GM18505 (cell line): Measurements from ENCODE around the gene GTPBP2.
"Not testable (repeated sequence)": the region's sequence is repeated elsewhere in the genome, so short reads cannot be mapped to it uniquely, and the experiment has no call there.

ENCODE experiments used
- ATAC-seq: cut with Tn5 transposase; IDR thresholded peaks from one replicate; pipeline ENCODE4 v1.9.1; 2021; ENCODE audit not compliant: unreplicated experiment
- POLR2A ChIP-seq: IDR thresholded peaks from 4 replicates; pipeline ENCODE4 v1.6.1; 2011; ENCODE audit warnings: borderline replicate concordance; ENCODE audit not compliant: insufficient read depth, insufficient read length; ENCODE audit errors: extremely low read depth

GTPBP2 gene

GRCh38 chr6:43644940-43645612 lies 16.0 kb upstream of the GTPBP2 start, which contains the start of gene RSPH9:
TSS of gene RSPH9 (plus strand) at chr6:43645036. CDS start at chr6:43645099, 63 bp downstream.
- peak; percentile 65 for ATAC-seq

GRCh38 chr6:43639984-43640800 lies 11.1 kb upstream of the GTPBP2 start:
- no peak for TF ChIP-seq POLR2A
- ATAC-seq, result no peak

More at GRCh38 chr6:43644940-43645612, 16.0 kb upstream of the GTPBP2 start, which contains the start of gene RSPH9:
- TF ChIP-seq POLR2A, result no peak

GRCh38 chr6:43636308-43636659 lies 7.2 kb upstream of the GTPBP2 start:
- ATAC-seq, result no peak
- TF ChIP-seq POLR2A, result no peak

- peak; percentile 94 for TF ChIP-seq POLR2A
- ATAC-seq, result peak; percentile 78
These were observed 6.6 kb upstream of the GTPBP2 start, which contains the start of gene MAD2L1BP for GRCh38 chr6:43635387-43636307. TSS of gene MAD2L1BP (plus strand) at chr6:43635840. CDS start at chr6:43635876, 36 bp downstream.

GRCh38 chr6:43634702-43635303 lies 5.7 kb upstream of the GTPBP2 start:
- no peak for ATAC-seq
- TF ChIP-seq POLR2A, result no peak

- not testable (repeated sequence) for ATAC-seq
These were observed 3.9 kb upstream of the GTPBP2 start for GRCh38 chr6:43633002-43633401.

DNA sequence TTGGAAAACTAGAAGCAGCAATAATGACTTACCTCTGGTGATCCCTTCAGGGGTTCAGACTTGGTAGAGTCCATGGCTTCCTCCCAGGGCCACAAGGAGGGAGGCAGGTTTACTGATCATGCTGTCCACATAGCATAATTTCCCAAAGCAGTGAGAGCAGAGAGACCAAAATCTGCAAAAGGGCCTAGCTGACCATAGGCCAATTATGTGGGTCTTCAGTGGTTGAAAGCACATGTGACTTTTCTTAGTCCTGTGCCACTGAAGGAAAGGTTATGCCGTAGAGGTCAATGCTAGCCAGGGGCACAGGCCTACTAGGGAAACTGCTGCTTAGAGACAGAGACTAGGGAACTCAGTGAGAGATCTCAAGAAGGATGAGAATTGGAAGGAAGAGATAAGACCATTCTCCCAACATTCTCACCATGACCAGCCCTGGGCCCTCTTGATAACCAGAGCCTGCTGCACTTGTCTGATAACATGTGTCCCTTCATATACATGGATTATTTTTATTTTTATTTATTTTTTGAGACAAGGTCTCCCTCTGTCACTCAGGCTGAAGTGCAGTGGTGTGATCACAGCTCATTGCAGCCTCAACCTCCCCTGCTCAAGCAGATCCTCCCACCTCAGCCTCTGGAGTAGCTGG lies 2.0 kb upstream of the GTPBP2 start:
- no peak for TF ChIP-seq POLR2A
- no peak for ATAC-seq

DNA sequence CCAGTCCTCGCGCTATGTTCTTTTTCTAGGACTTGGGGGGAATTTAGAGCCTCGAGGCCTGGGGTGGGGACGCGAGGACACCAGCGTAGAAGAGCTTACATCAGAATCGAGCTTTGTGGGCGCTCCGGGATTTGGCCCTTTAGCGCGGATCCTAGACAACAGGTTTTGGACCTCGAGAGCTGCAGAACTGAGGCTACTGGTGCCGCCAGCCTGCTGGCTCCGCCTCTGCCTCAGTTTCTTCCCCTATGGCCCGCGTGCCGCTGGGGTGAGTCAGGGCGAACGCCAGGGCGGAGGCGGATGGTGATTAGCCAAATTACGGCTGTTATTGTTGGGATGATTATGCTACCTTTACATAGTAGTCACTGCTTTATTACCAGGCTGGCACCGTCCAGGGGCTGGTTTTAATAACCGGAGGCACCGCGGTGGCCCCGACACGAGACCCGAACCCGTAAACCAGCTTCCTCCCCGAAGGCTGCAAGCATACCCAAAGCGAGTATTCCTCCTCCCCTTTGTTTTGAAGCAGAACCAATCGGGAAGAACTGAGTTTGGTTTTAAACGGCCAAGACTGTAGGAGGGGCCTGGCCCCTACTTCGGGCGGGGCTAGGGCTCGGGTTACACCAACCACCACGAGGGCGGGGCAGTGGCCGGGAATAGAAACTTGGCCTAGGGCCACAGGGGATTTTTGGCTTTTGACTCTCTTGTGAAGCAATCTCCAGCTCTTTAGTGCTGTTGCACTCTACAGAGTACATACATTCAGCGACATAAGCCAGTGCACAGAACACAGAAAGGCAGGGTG lies 639 bp upstream of the GTPBP2 start:
- peak; percentile 72 for TF ChIP-seq POLR2A
- ATAC-seq, result peak; percentile 55

- TF ChIP-seq POLR2A, result peak; percentile 46
- ATAC-seq, result peak; percentile 13
These were observed 516 bp downstream of the GTPBP2 start for GRCh38 chr6:43628393-43629103.

GRCh38 chr6:43627008-43627825 lies 1.8 kb downstream of the GTPBP2 start:
- TF ChIP-seq POLR2A, result no peak
- no peak for ATAC-seq
